GM21528 (cell line): ENCODE measurements around the gene SENP7.
A peak's percentile ranks its signal among the peaks of the same experiment; 100 is the strongest.
"Not testable (repeated sequence)": the region's sequence is repeated elsewhere in the genome, so short reads cannot be mapped to it uniquely, and the experiment has no call there.

Source experiments
- ATAC-seq: cut with Tn5 transposase; IDR thresholded peaks from one replicate; pipeline ENCODE4 v1.9.1; 2021; ENCODE audit warnings: mild to moderate bottlenecking, moderate library complexity; ENCODE audit not compliant: unreplicated experiment, low FRiP score

The SENP7 gene

DNA sequence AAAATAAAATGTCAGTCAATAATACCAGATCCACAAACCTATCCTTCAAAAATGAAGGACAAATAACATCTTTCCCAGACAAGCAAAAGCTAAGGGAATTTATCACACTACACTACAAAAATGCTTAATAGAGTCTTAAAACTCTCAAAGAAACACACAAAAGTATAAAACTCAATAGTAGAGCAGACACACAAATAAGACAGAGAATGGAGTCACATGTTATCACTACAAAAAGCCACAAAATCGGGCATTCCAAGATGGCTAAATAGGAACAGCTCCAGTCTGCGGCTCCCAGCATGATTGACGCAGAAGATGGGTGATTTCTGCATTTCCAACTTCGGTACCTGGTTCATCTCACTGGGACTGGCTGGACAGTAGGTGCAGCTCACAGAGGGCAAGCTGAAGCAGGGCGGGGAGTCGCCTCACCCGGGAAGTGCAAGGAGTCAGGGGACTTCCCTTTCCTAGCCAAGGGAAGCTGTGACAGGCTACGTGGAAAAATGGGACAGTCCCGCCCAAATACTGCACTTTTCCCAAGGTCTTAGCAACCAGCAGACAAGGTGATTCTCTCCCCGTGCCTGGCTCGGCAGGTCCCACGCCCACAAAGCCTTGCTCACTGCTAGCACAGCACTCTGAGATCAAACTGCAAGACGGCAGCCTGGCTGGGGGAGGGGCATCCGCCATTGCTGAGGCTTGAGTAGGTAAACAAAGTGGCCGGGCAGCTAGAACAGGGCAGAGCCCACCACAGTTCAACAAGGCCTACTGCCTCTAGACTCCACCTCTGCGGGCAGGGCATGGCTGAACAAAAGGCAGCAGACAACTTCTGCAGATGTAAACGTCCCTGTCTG lies 46.3 kb downstream of the SENP7 start:
- ATAC-seq, result no peak

DNA sequence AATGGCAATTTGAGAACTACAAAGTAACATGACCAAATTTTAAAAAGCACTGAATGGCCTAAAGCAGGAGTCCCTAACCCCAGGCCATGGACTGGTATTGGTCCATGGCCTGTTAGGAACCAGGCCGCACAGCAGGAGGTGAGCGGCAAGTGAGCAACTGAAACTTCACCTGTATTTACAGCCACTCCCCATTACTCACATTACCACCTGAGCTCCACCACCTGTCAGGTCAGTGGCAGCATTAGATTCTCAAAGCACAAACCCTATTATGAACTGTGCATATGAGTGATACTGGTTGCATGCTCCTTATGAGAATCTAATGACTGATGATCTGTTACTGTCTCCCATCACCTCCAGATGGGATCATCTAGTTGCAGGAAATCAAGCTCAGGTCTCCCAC lies 48.8 kb downstream of the SENP7 start:
- ATAC-seq, result no peak

DNA sequence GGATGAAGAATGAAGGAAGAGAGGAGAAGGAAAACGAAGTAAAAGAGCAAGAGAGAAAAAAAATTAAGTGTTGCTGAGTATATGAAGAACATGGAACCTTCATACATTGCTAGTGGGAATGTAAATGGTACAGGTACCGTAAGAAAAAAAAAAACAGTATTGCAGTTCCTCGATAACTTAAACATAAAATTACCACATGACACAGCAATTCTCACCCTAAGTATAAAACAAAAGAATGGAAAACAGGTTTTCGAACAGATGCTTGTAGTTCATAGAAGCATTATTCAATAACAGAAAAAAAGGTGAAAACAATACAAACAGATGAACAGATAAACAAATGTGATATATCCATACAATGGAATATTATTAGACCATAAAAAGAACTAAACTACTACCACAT lies 51.6 kb downstream of the SENP7 start:
- ATAC-seq, result no peak

DNA sequence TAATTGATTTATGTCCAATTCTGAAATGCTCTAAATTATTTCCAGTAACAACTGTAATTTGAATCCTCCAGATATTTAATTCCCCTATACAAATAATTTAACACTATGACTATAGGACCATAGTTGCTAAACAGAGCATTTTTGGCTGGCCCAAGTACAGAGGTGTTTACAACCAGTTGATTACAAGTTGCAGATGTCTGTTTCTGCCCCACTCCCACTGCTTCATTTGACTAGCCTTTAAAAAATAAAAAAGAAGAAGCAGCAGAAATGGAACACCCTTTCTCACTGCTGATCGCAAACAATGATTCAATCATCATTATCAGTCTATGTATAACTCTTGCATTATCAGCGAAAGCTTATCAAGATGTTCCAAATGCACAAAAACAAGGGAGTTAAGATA lies 54.6 kb downstream of the SENP7 start:
- no peak for ATAC-seq

DNA sequence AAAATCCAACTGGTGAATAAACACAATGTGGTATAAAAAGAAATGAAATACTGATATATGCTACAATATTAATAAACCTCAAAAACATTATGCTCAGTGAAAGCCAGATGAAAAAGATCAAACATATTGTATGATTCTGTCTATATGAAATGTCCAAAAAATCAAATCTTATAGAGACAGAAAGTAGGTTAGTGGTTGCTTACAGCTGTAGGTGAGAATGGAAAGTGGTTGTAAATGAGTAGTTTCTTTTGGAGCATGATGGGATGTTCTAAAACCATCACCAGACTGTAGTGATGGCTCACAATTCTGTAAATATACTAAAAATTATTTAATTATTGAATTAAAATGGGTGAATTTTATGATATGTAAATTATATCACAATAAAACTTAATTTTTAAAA lies 58.4 kb downstream of the SENP7 start:
- ATAC-seq, result no peak

DNA sequence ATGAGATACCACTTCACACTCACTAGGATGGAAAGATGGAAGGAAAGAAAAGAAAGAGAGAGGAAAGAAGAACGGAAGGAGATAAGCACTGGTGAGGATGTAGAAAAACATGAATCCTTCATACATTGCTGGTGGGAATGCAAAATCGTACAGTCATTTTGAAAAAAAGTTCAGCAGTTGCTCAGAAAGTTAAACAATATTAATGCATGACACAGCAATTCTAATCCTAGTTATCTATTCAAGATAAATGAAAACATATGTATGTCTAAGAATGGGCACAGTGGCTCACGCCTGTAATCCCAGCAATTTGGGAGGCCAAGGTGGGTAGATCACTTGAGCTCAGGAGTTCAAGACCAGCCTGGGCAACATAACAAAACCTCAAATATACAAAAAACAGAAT lies 59.1 kb downstream of the SENP7 start:
- no peak for ATAC-seq

DNA sequence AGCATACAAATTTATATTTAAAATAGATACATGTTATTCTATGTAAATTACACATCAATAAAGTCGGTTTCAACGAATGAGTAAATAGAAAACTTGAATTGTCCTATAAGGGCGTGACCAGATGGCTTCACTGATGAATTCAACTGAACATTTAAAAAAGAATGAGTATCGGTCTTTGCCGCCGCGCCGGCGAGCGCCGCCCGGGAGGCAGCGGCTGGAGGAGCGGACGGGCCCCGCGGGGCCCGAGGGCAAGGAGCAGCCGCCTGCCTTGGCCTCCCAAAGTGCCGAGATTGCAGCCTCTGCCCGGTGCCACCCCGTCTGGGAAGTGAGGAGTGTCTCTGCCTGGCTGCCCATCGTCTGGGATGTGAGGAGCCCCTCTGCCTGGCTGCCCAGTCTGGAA lies 74.4 kb downstream of the SENP7 start:
- ATAC-seq, result not testable (repeated sequence)

DNA sequence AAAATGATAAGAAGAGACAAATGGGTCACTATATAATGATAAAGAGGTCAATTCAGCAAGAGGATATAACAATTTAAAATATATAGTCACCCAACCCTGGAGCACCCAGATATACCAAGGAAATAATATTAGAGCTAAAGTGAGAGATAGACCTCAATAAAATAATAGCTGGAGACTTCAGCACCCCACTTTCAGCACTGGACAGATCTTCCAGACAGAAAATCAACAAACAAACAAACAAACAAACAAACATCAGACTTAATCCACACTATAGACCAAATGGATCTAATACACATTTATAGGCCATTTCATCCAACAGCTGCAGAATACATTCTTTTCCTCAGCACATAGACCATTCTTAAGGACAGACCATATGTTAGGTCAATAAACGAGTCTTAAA lies 79.4 kb downstream of the SENP7 start:
- no peak for ATAC-seq

DNA sequence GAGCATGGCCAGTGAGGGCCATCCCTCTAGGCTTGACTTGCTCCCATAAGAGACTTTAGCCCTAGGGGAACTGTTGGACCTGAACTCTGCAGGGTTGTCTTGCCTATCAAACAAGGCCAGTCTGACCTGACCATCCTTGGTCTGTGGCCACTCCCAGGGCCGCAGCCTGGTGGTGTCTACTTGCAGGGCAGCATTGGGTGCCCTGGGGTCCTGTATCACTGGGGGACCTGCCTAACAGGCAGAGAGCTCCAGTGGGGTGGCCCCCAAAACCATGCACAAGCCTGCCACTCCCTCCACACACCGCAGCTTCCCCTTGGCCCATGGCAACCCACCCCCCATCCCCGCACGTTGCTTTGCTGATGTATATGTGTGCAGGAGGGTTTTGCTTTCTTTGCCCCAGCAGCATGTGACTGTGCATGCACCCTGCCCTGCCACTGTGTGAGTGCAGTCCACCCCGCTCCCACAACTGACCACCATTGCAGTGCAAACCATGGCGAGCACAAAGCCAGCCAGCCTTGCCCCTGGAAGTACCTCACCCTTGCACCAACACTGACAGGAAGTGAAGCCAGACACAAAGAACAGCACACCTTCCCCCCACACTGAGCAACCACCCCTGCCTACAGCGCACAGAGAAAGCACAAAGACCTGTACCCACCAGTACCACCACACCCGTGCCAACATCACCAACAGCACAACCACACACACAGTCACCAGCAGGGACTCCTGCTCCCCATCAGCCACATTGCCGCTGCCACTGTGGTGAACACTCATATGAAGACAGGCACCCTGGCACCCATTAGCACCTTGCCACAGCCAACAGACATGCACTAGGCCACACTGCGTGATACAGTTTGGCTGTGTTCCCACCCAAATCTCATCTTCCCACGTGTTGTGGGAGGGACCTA lies 88.8 kb downstream of the SENP7 start:
- ATAC-seq, result no peak

DNA sequence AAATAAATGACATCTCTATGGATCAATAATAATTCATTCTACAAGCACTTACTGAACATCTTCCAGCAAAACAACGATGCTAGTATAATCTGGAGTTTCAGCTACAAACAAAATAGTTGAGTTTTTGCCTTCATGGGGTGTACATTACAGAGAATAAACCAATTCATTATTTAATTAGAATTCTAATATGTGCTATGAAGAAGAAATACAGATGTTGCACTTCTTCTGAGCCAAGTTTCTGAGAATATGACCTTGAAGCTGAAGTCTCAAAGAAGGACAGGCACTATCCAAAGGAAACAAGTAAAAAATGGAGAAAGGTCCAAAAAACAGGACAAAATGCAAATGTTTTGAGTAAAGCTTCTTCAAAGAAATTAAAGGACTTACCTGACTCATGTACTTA lies 94.2 kb downstream of the SENP7 start:
- no peak for ATAC-seq

DNA sequence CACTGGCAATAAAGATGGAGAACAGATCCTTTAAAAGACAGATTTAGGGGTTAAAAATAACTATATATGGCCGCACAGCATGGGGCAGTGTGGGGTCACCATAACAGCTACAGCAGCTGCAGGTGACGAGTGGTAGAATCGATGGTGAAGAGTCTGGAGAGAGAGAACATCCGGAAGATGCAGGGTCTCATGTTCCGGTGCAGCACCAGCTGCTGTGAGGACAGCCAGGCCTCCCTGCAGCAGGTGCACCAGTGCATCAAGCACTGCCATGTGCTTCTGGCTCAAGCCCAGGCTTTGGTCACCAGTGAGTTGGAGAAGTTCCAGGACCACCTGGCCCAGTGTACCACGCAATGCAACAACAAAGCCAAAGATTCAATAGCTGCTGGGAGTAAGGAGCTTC lies 98.9 kb downstream of the SENP7 start:
- no peak for ATAC-seq

DNA sequence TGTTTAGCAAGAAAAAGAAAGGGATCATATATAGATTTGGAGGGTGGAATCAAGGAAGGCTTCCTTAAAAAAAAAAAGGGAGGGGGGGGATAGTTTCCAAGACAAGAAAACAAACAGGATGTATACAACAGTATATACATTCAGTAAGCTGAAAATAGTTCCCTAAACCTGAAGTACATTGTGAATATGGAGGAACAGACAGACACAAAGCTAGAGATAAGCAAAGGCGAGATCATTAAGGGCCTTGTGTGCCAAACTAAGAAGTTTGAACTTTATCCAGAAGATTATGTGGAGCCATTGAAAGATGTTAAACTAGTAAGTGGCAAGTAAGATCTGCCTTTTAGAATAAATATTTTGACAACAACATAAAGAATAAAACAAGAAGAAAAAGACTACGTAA lies 99.4 kb downstream of the SENP7 start:
- ATAC-seq, result no peak

DNA sequence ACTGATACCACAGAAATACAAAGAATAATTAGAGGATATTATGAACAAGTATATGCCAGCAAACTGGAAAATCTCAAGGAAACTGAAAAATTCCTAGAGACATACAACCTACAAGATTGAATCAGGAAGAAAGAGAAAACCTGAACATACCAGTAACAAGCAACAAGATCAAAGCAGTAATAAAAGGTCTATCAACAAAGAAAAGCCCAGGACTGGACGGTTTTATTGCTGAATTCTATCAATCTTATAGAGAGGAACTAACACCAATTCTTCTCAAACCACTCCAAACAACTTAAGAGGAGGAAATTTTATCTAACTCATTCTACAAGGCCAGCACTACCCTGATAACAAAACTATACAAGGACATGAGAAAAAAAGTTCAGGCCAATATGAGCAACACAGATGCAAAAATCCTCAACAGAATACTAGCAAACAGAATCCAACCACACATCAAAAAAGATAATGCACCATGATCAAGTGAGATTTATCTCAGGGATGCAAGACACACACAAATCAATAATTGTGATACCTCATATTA lies 121.5 kb downstream of the SENP7 start:
- no peak for ATAC-seq

DNA sequence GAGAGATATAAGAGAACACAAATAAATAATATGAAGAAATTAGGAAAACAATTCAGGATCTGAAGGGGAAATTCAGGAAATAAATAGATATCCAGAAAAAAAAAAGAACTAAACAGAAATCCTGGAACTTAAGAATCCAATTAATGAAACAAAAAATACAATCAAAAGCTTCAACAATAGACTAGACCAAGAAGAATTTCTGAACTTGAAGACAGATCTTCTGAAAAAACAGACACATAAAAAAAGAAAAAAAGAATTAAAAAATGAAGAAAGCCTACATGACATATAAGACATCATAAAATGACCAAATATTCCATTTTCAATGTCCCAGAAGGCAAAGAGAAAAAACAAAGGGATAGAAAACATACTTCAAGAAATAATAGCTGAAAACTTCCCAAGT lies 124.3 kb downstream of the SENP7 start:
- ATAC-seq, result no peak

DNA sequence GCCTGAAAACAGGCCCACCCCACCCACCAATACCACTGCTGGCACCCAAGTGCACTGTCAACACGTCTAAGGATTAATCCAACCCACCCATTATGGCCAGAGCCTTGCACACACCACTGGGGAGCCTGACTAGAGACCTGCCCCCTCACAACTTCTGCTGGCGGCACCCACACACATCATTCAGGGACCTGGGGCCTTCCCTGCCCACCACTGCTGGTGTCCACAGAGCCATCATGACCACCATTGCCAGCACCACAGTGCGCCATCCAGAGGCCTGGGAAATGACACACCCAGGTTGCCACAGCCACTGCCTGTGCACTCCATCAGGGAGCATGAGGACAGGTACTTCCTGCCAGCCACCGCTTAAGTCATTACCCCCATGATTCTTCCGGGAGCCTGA lies 125.7 kb downstream of the SENP7 start:
- no peak for ATAC-seq

DNA sequence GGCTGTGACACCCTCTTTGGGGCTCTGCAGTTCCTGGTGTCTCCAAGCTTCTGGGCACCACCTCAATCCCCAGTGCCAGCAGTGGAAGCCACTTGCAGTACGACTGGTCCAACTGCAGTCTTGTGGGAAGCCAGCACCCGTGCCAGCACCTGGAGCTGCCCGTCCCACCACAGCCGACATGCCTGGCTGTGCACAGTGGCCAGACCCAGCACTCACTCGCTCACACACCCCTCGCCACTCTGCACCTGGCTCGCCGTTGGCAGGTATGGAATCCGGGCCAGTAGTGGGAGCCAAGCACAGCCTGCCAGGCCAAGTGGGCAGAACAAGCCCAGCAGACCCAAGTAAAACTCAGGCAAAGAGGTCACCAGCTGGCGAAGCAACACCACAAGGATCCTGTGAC lies 128.6 kb downstream of the SENP7 start:
- no peak for ATAC-seq

DNA sequence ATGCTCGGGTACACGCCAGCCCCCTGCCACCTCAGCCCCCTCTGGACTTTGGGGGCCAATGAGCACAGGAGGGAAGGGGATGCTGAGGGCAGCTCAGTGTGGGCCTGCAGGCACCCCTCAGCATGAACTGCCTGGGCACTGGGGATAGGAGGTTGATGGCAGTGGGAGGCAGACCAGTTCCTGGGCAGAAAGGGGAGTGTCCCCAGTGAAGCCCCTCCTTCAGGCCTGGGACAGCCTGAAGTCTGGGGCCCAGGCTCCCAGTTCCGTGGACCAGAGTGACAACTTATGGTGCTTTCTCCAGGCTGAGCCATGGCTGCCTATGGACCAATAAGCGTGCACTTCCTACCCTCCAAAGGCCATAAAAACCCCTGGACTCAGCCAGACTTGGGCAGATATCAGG lies 129.4 kb downstream of the SENP7 start:
- ATAC-seq, result no peak

DNA sequence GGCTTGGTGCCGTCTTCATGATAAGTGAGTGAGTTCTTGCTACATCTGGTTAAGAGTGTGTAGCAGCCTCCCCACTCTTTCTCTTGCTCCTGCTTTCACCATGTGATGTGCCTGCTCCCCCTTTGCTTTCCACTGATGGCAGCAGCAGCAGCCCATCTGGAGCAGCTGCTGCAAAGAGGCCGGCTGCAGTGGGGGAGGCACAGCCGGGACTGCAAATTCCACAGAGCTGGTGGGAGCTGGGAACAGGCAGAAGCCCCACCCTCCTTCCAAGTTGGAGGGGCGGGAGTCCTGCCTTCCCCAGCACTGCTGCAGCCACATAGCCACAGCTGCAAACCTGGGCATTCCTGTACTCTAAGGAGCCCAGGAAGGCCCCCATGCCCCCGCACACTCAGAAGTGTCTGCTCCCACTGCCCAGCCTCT lies 129.8 kb downstream of the SENP7 start:
- no peak for ATAC-seq

DNA sequence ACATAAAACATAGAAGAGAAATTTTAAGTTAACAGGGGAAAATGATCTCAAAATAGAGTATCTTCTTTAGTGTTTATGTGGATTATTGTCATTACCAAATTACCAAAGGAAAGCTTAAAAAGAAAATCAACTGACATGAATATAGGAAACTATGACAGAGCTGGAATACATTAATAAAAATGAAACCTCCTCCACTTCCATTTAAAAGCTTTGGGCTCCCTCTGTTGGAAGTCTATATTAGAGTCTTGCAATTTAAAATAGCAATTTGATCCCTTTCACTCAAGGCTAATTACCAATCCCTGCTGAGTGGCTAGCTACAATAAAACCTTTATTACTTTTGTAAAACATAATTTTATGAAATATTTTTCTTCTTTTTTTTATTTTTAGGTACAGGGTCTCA lies 131.2 kb downstream of the SENP7 start:
- no peak for ATAC-seq

DNA sequence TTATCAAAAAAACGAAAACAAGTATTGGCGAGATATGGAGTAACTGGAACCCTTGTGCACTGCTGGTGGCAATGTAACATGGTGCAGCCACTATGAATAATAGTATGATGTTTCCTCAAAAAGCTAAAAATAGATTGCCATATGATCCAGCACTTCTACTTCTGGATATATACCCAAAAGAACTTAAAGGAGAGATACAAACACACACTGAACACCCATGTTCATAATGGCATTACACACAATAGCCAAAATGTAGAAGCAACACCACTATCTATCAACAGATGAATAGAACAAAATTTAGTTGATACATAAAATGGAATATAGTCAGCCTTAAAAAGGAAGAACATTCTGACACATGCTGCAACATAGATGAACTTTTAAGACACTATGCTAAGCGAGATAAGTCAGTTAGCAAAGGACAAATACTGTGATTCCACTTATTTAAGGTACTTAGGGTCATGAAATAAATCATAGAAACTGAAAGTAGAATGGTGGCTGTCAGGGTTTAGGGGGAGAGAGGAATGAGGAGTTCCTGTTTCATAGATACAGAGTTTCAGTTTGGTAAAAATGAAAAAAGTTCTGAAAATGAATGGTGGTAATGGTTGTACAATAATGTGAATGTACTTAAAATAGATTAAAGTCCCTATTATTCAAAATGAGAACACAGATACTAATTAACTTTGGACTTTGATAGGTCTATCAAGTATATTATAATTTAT lies 133.2 kb downstream of the SENP7 start:
- ATAC-seq, result peak; percentile 92

DNA sequence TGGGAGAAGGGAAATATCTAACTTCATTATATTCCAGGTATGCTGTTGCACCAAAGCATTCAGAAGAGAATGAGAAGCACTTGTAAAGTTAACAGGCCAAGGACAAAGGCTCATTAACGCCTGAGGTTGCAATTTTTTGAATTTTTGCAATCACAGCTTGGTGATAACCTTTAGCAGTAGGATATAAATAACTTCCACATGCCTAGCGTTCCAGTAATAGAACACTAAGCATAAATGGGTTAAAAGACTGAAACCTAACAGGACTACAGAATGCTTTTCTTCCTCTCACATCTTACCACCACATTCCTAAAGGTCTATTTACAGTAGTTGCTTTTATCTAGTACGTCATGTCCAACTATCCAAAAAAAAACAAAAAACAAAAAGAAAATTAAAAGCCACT lies 135.2 kb downstream of the SENP7 start:
- ATAC-seq, result no peak
